GM12878 (cell line): Measurements from ENCODE around the gene NAA15. TPM values are rescaled to one million over a fixed set of nuclear protein-coding genes. Genes with fewer than 3 reads are reported as not detected.

Experiments
- ATAC-seq: fragments of 200-7000 bp; cut with Tn5 transposase; 3 replicates; pipeline ENCODE4 v1.9.1; 2020; ENCODE audit warnings: mild to moderate bottlenecking, moderate library complexity
- BruUV-seq: library from RNA; stranded (reverse); fragments of 400-500 nt; replicated peaks from 2 replicates; lab custom pipeline; 2021; lab: Mats Ljungman, UMichigan
- CTCF ChIA-PET: fragments of 300-600 bp; sonication (Branson Sonifier 250); formaldehyde crosslinking; extraction: SDS; loops from one replicate; lab custom pipeline; 2021; ENCODE audit warnings: inconsistent platforms; lab: Yijun Ruan, JAX
- POLR2A ChIA-PET: fragments of 350-600 bp; formaldehyde crosslinking; extraction: SDS; loops from one replicate; lab custom pipeline; 2021; ENCODE audit warnings: inconsistent platforms; lab: Charles Lee
- RAD21 ChIA-PET: fragments of 300-600 bp; sonication (Branson Sonifier 250); formaldehyde crosslinking; loops from one replicate; lab custom pipeline; 2023; ENCODE audit warnings: antibody characterized with exemption; ENCODE audit not compliant: unreplicated experiment; lab: Charles Lee
- SMC1A ChIA-PET: fragments of 300-600 bp; sonication (Branson Sonifier 250); formaldehyde crosslinking; loops from one replicate; lab custom pipeline; 2023; ENCODE audit not compliant: unreplicated experiment, uncharacterized antibody; lab: Charles Lee
- DNase-seq: peaks from one replicate; pipeline ENCODE4 v3.0.0-alpha.2; 2011; ENCODE audit warnings: low read depth, low spot score
- FAIRE-seq: peaks from 3 replicates; lab custom pipeline; 2011; peaks lifted over from hg19 to GRCh38; lab: Jason Lieb, UNC
- H2AFZ ChIP-seq: 2 replicates; pipeline ENCODE4 v1.6.0; 2011; ENCODE audit warnings: low read depth, low read length, control low read depth; ENCODE audit not compliant: control insufficient read depth
- H3K27ac ChIP-seq: 2 replicates; pipeline ENCODE4 v1.5.1; 2011; ENCODE audit warnings: control low read depth; ENCODE audit not compliant: control insufficient read depth, insufficient read depth
- H3K27me3 ChIP-seq, 2 experiments: replicated peaks in 1 of 2; 2 replicates each; pipeline versions ENCODE4 v1.6.0 to v1.6.1; 2011; ENCODE audit warnings: low read length in 1 of 2; ENCODE audit not compliant: control insufficient read depth in 2 of 2, insufficient read depth in 2 of 2
- H3K36me3 ChIP-seq, 2 experiments: 2 replicates each; pipeline ENCODE4 v1.5.1; 2011; ENCODE audit warnings: low read length in 1 of 2; ENCODE audit not compliant: control insufficient read depth in 2 of 2, insufficient read depth in 2 of 2
- H3K4me1 ChIP-seq: 2 replicates; pipeline ENCODE4 v1.6.1; 2011; ENCODE audit warnings: mild to moderate bottlenecking, low read length, moderate library complexity, mixed read lengths; ENCODE audit not compliant: control insufficient read depth, insufficient read depth
- H3K4me2 ChIP-seq: 2 replicates; pipeline ENCODE4 v1.6.0; 2011; ENCODE audit warnings: control low read depth; ENCODE audit not compliant: control insufficient read depth, insufficient read depth
- H3K4me3 ChIP-seq: fragments of 200-600 bp; sonication (generic); 2 replicates; pipeline ENCODE4 v1.5.1; 2016
- H3K79me2 ChIP-seq: 2 replicates; pipeline ENCODE4 v1.6.0; 2011; ENCODE audit warnings: low read length; ENCODE audit not compliant: control insufficient read depth, insufficient read depth
- H3K9ac ChIP-seq: 2 replicates; pipeline ENCODE4 v1.8.0; 2011; ENCODE audit warnings: low read length, control low read depth, mixed read lengths; ENCODE audit not compliant: control insufficient read depth, insufficient read depth
- H3K9me3 ChIP-seq: replicated peaks from 3 replicates; pipeline ENCODE4 v1.5.1; 2011; ENCODE audit warnings: mild to moderate bottlenecking, low read length; ENCODE audit not compliant: control insufficient read depth, insufficient read depth
- H4K20me1 ChIP-seq: 2 replicates; pipeline ENCODE4 v1.6.0; 2011; ENCODE audit not compliant: control insufficient read depth, insufficient read depth
- IRF3 ChIP-seq: fragments of 450-650 bp; IDR thresholded peaks from 2 replicates; pipeline ENCODE4 v1.6.1; 2014; ENCODE audit warnings: mild to moderate bottlenecking
- PAX5 ChIP-seq: IDR thresholded peaks from 2 replicates; pipeline ENCODE4 v1.6.1; 2011; ENCODE audit warnings: low read depth, low read length, borderline replicate concordance
- PKNOX1 ChIP-seq: fragments of 450-650 bp; IDR thresholded peaks from 2 replicates; pipeline ENCODE4 v1.6.1; 2016; ENCODE audit warnings: mild to moderate bottlenecking
- POLR2AphosphoS2 ChIP-seq: IDR thresholded peaks from 2 replicates; pipeline ENCODE4 v1.6.1; 2011; ENCODE audit warnings: low read depth, mild to moderate bottlenecking, low read length, improper control_type of control experiment, moderate library complexity
- SIX5 ChIP-seq: IDR thresholded peaks from 2 replicates; pipeline ENCODE4 v1.6.1; 2011; ENCODE audit warnings: mild to moderate bottlenecking, low read depth, low read length, moderate library complexity; ENCODE audit not compliant: severe bottlenecking
- WGBS: methylation state at CpG from one replicate; pipeline ENCODE4 v1.1.6; 2016; ENCODE audit warnings: low lambda C conversion rate; ENCODE audit not compliant: insufficient replicate concordance, insufficient coverage; ENCODE audit errors: missing lambda C conversion rate; 5-methylcytosine and 5-hydroxymethylcytosine counted together
- in situ Hi-C: fragments of 300-500 bp; cut with MboI; formaldehyde crosslinking; loops from 9 replicates; pipeline ENCODE4 v1.14.3; 2018; ENCODE audit warnings: mixed read lengths
- intact Hi-C: fragments of 100-400 bp; cut with micrococcal nuclease; formaldehyde crosslinking; loops from one replicate; pipeline ENCODE4 v1.14.2; 2022; ENCODE audit not compliant: unreplicated experiment
- polyA plus RNA-seq, 11 experiments: library from polyadenylated mRNA; depleted of rRNA in 4 of 11; unstranded in 6 of 11; stranded (reverse) in 5 of 11; fragments of >200 nt; fragmentation: Nextera tagmentation in 4 of 11; fragmentation: Illumina TruSeq in 1 of 11; extraction: Ambion mirVana in 4 of 11; extraction: Trizol in 1 of 11; gene quantifications; 1 replicate in 1 of 11; 2 replicates in 10 of 11; pipeline versions ENCODE4 v1.2.1 to v1.2.3, GENCODE V29; 2011 to 2016; ENCODE audit warnings: inconsistent platforms in 2 of 11, missing spikeins in 2 of 11, low read depth in 1 of 11
- total RNA-seq, 4 experiments: library from RNA; depleted of rRNA in 3 of 4; stranded (reverse); fragments of >200 nt in 3 of 4; fragmentation: Illumina TruSeq in 1 of 4; extraction: Trizol in 1 of 4; gene quantifications; 2 replicates each; pipeline versions ENCODE4 v1.2.1 to v1.2.3, GENCODE V29; 2013 to 2021

Gene NAA15
- total and polyA plus RNA-seq, 10 of the 15 experiments (the other 5 are each of a cell fraction or from before 2014, with no cell fraction given) = 24.3 to 93.1 (median 51.9) TPM

- CTCF ChIA-PET = no interaction called here
- SMC1A ChIA-PET = no interaction called here
- no peak overlapping the region for H3K4me2 ChIP-seq
These were observed 16.3 kb downstream of the NAA15 start for GRCh38 chr4:139317635-139318034.

GRCh38 chr4:139319571-139319970 lies 18.3 kb downstream of the NAA15 start:
- Histone ChIP-seq H3K36me3 (no peaks in the 10 kb centered on the region; a peak in 1 of 4 replicates), H3K27ac (no peak overlapping the region), H3K4me3 (no peak overlapping the region), H4K20me1 (no peaks in the 10 kb centered on the region), H3K9ac (no peak overlapping the region), H2AFZ (no peak overlapping the region)
- ChIA-PET SMC1A (interaction anchor here (1.5 kb wide), 1 partner anchor 18 kb away, joined by 4 read pairs; the partner anchor contains the start of gene NAA15), CTCF (no interaction called here)
- WGBS = 100% methylated on average over 1 of the region's 1 CpG
- TF ChIP-seq IRF3 (no peak), SIX5 (no peak), POLR2AphosphoS2 (no peak)
- TF ChIP-seq, all 136 proteins: peak for 0
- Histone ChIP-seq H3K27me3 (no peaks in the 10 kb centered on the region), H3K4me1 (peaks cover 8% of the 10 kb centered on the region), H3K79me2 (peaks cover 93% of the 10 kb centered on the region), H3K9me3 (no peaks in the 10 kb centered on the region; the same call in none of the 3 replicates), H3K4me2 (no peak overlapping the region)
- BruUV-seq = no TSS peak
- ChIA-PET RAD21 (no interaction called here), POLR2A (interaction anchor here (1.3 kb wide), 1 partner anchor 20 kb away, joined by 4 read pairs; no protein-coding TSS in a partner anchor)
- DNase-seq (no peak), FAIRE-seq (no peak), ATAC-seq (no peak)
- intact Hi-C loops (no loop called here), in situ Hi-C loops (loop anchor here (25.0 kb wide), 1 partner anchor 1107 kb away; no protein-coding TSS in a partner anchor)

More at GRCh38 chr4:139317635-139318034, 16.3 kb downstream of the NAA15 start:
- intact Hi-C loops (no loop called here), in situ Hi-C loops (loop anchor here (25.0 kb wide), 1 partner anchor 1105 kb away; no protein-coding TSS in a partner anchor)
- no peak for FAIRE-seq
- Histone ChIP-seq H3K36me3 (peaks cover 0 to 2% of the 10 kb centered on the region in 2 experiments; a peak in 1 of 4 replicates), H3K4me3 (no peak overlapping the region), H3K27me3 (no peaks in the 10 kb centered on the region), H3K9me3 (no peaks in the 10 kb centered on the region; the same call in none of the 3 replicates), H3K4me1 (peaks cover 18% of the 10 kb centered on the region), H2AFZ (no peak overlapping the region), H3K9ac (no peak overlapping the region), H3K27ac (no peak overlapping the region), H3K79me2 (peaks cover 95% of the 10 kb centered on the region), H4K20me1 (no peaks in the 10 kb centered on the region)
- TF ChIP-seq PKNOX1 (0 out of 2 replicates have a peak, but pooled peaks have one; percentile 14), PAX5 (no peak)
- BruUV-seq = no TSS peak
- ChIA-PET POLR2A (no interaction called here), RAD21 (no interaction called here)
- no peak for ATAC-seq
- no peak for DNase-seq
